Mucosa of descending colon (tissue), 3 donors: ENCODE measurements around the gene ZCWPW1. TPM values are rescaled to one million over a fixed set of nuclear protein-coding genes. Genes with fewer than 3 reads are reported as not detected.

Experiments used
- ATAC-seq: fragments of 200-7000 bp; cut with Tn5 transposase; one replicate; pipeline ENCODE4 v1.9.1; 2020; ENCODE audit warnings: mild to moderate bottlenecking, moderate library complexity
- DNase-seq, 3 donors: peaks; one replicate each; pipeline ENCODE4 v3.0.0-alpha.2; 2020
- H3K36me3 ChIP-seq: fragments of 200-600 bp; one replicate; pipeline ENCODE4 v1.8.0; 2021; ENCODE audit warnings: low read depth, mild to moderate bottlenecking
- H3K4me1 ChIP-seq: fragments of 200-600 bp; one replicate; pipeline ENCODE4 v1.8.0; 2021; ENCODE audit warnings: low read depth, mild to moderate bottlenecking
- H3K4me3 ChIP-seq: fragments of 200-600 bp; one replicate; pipeline ENCODE4 v1.8.0; 2021; ENCODE audit warnings: mild to moderate bottlenecking
- H3K9me3 ChIP-seq: fragments of 200-600 bp; one replicate; pipeline ENCODE4 v1.8.0; 2021; ENCODE audit warnings: mild to moderate bottlenecking
- intact Hi-C, 2 donors: fragments of 100-400 bp; cut with DNase I in 1 of 2; cut with micrococcal nuclease in 1 of 2; formaldehyde crosslinking; loops; one replicate each; pipeline versions ENCODE4 v1.11.0 to v1.11.1; 2022; cut with DNase I, micrococcal nuclease
- total RNA-seq, 3 donors: library from RNA; stranded (reverse); fragmentation: NEBNext Ultra II Directional in 2 of 3; extraction: Animal tissue kit (Norgen Biotek cat#: 25700) in 2 of 3; gene quantifications; one replicate each; pipeline versions ENCODE4 v1.2.1 to v1.2.4, GENCODE V29; 2021 to 2023
- TF ChIP-seq, protein P1 (sequence below): fragments of 200-600 bp; IDR thresholded peaks from one replicate; pipeline ENCODE4 v1.8.0; 2022; ENCODE audit warnings: antibody characterized with exemption, mild to moderate bottlenecking
- donor health status: DM: no; HTN: no; CAD: no; lungs with moderate emphysema.
- donor health status: DM: no; HTN: no; CAD: no.
- donor health status: DM: no; HTN: yes; CAD: no.

The ZCWPW1 gene
- total RNA-seq, 3 donors from 2014 or later: 1.8 to 6.1 (median 2.3) TPM

GRCh38 chr7:100426516-100426915, 2.0 kb downstream of the ZCWPW1 start:
- intact Hi-C loops: loop anchor here in 1 of 2 donors (5.0 kb wide), 1 partner anchor 294 kb away; no protein-coding TSS in a partner anchor
- TF ChIP-seq, protein P1, sequence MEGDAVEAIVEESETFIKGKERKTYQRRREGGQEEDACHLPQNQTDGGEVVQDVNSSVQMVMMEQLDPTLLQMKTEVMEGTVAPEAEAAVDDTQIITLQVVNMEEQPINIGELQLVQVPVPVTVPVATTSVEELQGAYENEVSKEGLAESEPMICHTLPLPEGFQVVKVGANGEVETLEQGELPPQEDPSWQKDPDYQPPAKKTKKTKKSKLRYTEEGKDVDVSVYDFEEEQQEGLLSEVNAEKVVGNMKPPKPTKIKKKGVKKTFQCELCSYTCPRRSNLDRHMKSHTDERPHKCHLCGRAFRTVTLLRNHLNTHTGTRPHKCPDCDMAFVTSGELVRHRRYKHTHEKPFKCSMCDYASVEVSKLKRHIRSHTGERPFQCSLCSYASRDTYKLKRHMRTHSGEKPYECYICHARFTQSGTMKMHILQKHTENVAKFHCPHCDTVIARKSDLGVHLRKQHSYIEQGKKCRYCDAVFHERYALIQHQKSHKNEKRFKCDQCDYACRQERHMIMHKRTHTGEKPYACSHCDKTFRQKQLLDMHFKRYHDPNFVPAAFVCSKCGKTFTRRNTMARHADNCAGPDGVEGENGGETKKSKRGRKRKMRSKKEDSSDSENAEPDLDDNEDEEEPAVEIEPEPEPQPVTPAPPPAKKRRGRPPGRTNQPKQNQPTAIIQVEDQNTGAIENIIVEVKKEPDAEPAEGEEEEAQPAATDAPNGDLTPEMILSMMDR: no peak
- H3K4me3 ChIP-seq: no peak overlapping the region

DNA sequence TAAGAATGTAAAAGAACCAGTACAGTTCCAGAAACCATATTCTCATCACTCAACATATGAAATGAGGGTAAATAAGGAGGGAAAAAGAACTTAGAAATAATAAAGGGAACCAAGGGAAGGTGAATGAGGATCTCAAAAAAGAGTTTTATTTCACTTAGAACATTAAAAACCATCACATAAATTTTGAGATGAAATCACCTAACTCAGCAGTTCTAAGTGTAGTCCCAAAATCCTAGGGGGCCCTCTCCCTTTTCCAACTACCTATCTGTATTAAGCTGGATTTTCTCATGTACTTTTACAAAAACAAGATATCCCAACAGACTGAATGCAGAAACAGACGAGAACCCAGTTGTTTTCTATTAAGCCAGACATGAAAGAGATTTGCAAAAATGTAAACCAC, 3.2 kb downstream of the ZCWPW1 start:
- no peak for ATAC-seq
- Histone ChIP-seq H3K36me3 (peaks cover 4% of the 10 kb centered on the region), H3K9me3 (no peaks in the 10 kb centered on the region), H3K4me3 (no peak overlapping the region), H3K4me1 (peaks cover 8% of the 10 kb centered on the region)
- intact Hi-C loops: loop anchor here in 1 of 2 donors (5.0 kb wide), 1 partner anchor 293 kb away; no protein-coding TSS in a partner anchor
- TF ChIP-seq, protein P1: no peak
- DNase-seq: no peak

More at GRCh38 chr7:100426516-100426915, 2.0 kb downstream of the ZCWPW1 start:
- Histone ChIP-seq H3K36me3 (peaks cover 4% of the 10 kb centered on the region), H3K9me3 (no peaks in the 10 kb centered on the region), H3K4me1 (peaks cover 19% of the 10 kb centered on the region)
- no peak for DNase-seq
- no peak for ATAC-seq

- TF ChIP-seq, protein P1: no peak
- H3K9me3 ChIP-seq: no peaks in the 10 kb centered on the region
- DNase-seq (no peak), ATAC-seq (no peak)
- H3K36me3 ChIP-seq: no peaks in the 10 kb centered on the region
- intact Hi-C loops: no loop called here
- no peak overlapping the region for H3K4me3 ChIP-seq
- peaks cover 7% of the 10 kb centered on the region for H3K4me1 ChIP-seq
These were observed 5.2 kb downstream of the ZCWPW1 start for GRCh38 chr7:100423315-100423714.

- no peak overlapping the region for H3K4me3 ChIP-seq
- H3K4me1 ChIP-seq: no peaks in the 10 kb centered on the region
- DNase-seq (no peak), ATAC-seq (no peak)
- H3K36me3 ChIP-seq: no peaks in the 10 kb centered on the region
- TF ChIP-seq, protein P1: no peak
- intact Hi-C loops: no loop called here
- H3K9me3 ChIP-seq: no peaks in the 10 kb centered on the region
These were observed 8.8 kb downstream of the ZCWPW1 start for GRCh38 chr7:100419660-100420226.

- intact Hi-C loops: no loop called here
- TF ChIP-seq, protein P1: no peak
- DNase-seq (no peak), ATAC-seq (no peak)
- Histone ChIP-seq H3K36me3 (no peaks in the 10 kb centered on the region), H3K4me3 (no peak overlapping the region), H3K4me1 (no peaks in the 10 kb centered on the region), H3K9me3 (no peaks in the 10 kb centered on the region)
These were observed 9.4 kb downstream of the ZCWPW1 start for GRCh38 chr7:100418930-100419659.
